Lower lobe of right lung (tissue), 2 donors: ENCODE data around the gene WWC1. TPM values are rescaled to one million over a fixed set of nuclear protein-coding genes. Genes with fewer than 3 reads are reported as not detected.
A peak's percentile ranks its signal among the peaks of the same experiment; 100 is the strongest.
"Not testable (repeated sequence)": the region's sequence is repeated elsewhere in the genome, so short reads cannot be mapped to it uniquely, and the experiment has no call there.

Experiments
- ATAC-seq, 2 donors: fragments of 200-7000 bp; cut with Tn5 transposase; one replicate each; pipeline ENCODE4 v1.9.1; 2020 to 2022; ENCODE audit warnings: mild to moderate bottlenecking in 2 of 2, moderate library complexity in 2 of 2
- DNase-seq: peaks from one replicate; pipeline ENCODE4 v3.0.0-alpha.2; 2020
- H3K27ac ChIP-seq: fragments of 200-600 bp; one replicate; pipeline ENCODE4 v1.8.0; 2022
- H3K27me3 ChIP-seq: fragments of 200-600 bp; one replicate; pipeline ENCODE4 v1.8.0; 2022; ENCODE audit warnings: low read depth
- H3K36me3 ChIP-seq: fragments of 200-600 bp; one replicate; pipeline ENCODE4 v1.8.0; 2022; ENCODE audit warnings: mild to moderate bottlenecking
- H3K4me1 ChIP-seq: fragments of 200-600 bp; one replicate; pipeline ENCODE4 v1.8.0; 2022
- H3K4me3 ChIP-seq: fragments of 200-600 bp; one replicate; pipeline ENCODE4 v1.8.0; 2022; ENCODE audit warnings: mild to moderate bottlenecking
- H3K9me3 ChIP-seq: fragments of 200-600 bp; one replicate; pipeline ENCODE4 v1.8.0; 2022
- CTCF ChIP-seq: fragments of 200-600 bp; IDR thresholded peaks from one replicate; pipeline ENCODE4 v1.8.0; 2022; ENCODE audit warnings: antibody characterized with exemption, mild to moderate bottlenecking
- intact Hi-C: fragments of 100-400 bp; cut with DNase I; formaldehyde crosslinking; loops from one replicate; pipeline ENCODE4 v1.11.0; 2022
- total RNA-seq: library from RNA; stranded (reverse); fragmentation: NEBNext Ultra II Directional; extraction: Animal tissue kit (Norgen Biotek cat#: 25700); gene quantifications from one replicate; pipeline ENCODE4 v1.2.1, GENCODE V29; 2021
- donor health status: DM: no; HTN: yes; CAD: no; lungs with severe emphysema.

The WWC1 gene
- total RNA-seq, 1 donor from 2014 or later = 61.9 TPM

- H3K27me3 ChIP-seq = no peaks in the 10 kb centered on the region
- no peak overlapping the region for H3K4me3 ChIP-seq
- no peaks in the 10 kb centered on the region for H3K36me3 ChIP-seq
- no peaks in the 10 kb centered on the region for H3K9me3 ChIP-seq
- DNase-seq (no peak), ATAC-seq (no peak)
- H3K27ac ChIP-seq = no peak overlapping the region
- intact Hi-C loops = no loop called here
- no peaks in the 10 kb centered on the region for H3K4me1 ChIP-seq
- TF ChIP-seq CTCF = no peak
Observed at GRCh38 chr5:168275940-168276339, 15.5 kb upstream of the WWC1 start.

GRCh38 chr5:168282120-168282519 is 9.3 kb upstream of the WWC1 start:
- no peak overlapping the region for H3K27ac ChIP-seq
- no peak for TF ChIP-seq CTCF
- ATAC-seq = peak; percentile 89 to 92
- no peak overlapping the region for H3K4me3 ChIP-seq
- H3K36me3 ChIP-seq = no peaks in the 10 kb centered on the region
- DNase-seq = peak; percentile 71
- H3K9me3 ChIP-seq = peaks cover 10% of the 10 kb centered on the region
- no peaks in the 10 kb centered on the region for H3K27me3 ChIP-seq
- no peaks in the 10 kb centered on the region for H3K4me1 ChIP-seq
- intact Hi-C loops = no loop called here

- Histone ChIP-seq H3K4me3 (no peak overlapping the region), H3K36me3 (no peaks in the 10 kb centered on the region), H3K9me3 (peaks cover 10% of the 10 kb centered on the region), H3K27ac (no peak overlapping the region), H3K27me3 (no peaks in the 10 kb centered on the region), H3K4me1 (no peaks in the 10 kb centered on the region)
- no peak for ATAC-seq
- no peak for DNase-seq
- intact Hi-C loops = no loop called here
- TF ChIP-seq CTCF = no peak
Observed at GRCh38 chr5:168284809-168285208, 6.6 kb upstream of the WWC1 start.

DNA sequence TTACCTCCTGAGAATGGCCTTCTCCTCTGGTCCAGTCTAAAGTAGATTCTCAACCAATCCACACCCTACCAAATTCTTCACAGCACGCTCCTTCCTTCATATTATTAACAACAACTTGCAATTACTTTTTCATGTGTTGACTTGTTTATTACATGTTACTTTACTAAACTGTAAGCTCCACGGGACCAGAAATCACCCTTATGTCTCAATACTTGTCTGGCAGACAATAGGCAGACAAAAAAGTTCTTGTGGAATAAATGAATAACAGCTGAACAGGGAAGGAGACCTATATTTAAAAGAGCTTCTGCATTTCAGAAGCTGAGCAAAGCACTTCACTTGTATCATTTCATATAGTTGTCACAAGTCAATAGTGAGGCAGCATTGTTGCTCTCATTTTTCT is 5.7 kb upstream of the WWC1 start:
- ATAC-seq = no peak
- no peak for TF ChIP-seq CTCF
- intact Hi-C loops = no loop called here
- Histone ChIP-seq H3K4me1 (peaks cover 2% of the 10 kb centered on the region), H3K9me3 (peaks cover 10% of the 10 kb centered on the region), H3K27me3 (peaks cover 2% of the 10 kb centered on the region), H3K27ac (no peak overlapping the region), H3K36me3 (no peaks in the 10 kb centered on the region), H3K4me3 (no peak overlapping the region)
- no peak for DNase-seq

DNA sequence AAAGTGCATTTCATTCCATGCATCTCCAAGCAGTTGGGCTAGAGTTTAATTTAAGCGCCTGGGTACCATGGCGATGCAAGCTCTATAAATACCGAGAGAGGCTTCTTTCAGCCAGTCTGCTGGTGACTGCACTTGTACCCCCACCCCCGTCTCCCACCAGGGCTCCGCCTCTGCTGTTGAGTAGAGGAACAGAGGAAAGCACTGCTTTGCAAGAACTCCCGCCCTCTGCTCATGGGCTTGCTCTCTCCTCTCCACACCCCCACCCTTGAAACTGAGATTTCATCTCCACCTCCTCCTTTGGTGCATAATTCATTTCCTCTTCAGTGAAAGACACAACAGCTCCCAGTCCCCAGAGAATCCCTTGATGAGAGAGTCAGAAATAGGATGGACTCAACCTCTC is 5.1 kb upstream of the WWC1 start:
- Histone ChIP-seq H3K4me1 (peaks cover 9% of the 10 kb centered on the region), H3K9me3 (peaks cover 10% of the 10 kb centered on the region), H3K4me3 (no peak overlapping the region), H3K36me3 (no peaks in the 10 kb centered on the region), H3K27ac (no peak overlapping the region), H3K27me3 (peaks cover 9% of the 10 kb centered on the region)
- intact Hi-C loops = no loop called here
- TF ChIP-seq CTCF = no peak
- ATAC-seq (no peak), DNase-seq (no peak)

- H3K4me1 ChIP-seq, ATAC-seq, intact Hi-C loops, H3K4me3 ChIP-seq, H3K27ac ChIP-seq, DNase-seq, H3K36me3 ChIP-seq: not testable (repeated sequence)
- H3K9me3 ChIP-seq = peaks cover 10% of the 10 kb centered on the region
- peaks cover 11% of the 10 kb centered on the region for H3K27me3 ChIP-seq
Observed at GRCh38 chr5:168286863-168287262, 4.6 kb upstream of the WWC1 start.
